PC-3 (cell line): ENCODE measurements around the gene EIF4G3. TPM values are rescaled to one million over a fixed set of nuclear protein-coding genes. Genes with fewer than 3 reads are reported as not detected.
"Not testable (repeated sequence)": the region's sequence is repeated elsewhere in the genome, so short reads cannot be mapped to it uniquely, and the experiment has no call there.

Experiments used
- ATAC-seq: fragments of 200-7000 bp; cut with Tn5 transposase; 2 replicates; pipeline ENCODE4 v1.9.1; 2020; ENCODE audit warnings: mild to moderate bottlenecking, moderate library complexity
- BruUV-seq: library from RNA; stranded (reverse); fragments of 400-500 nt; replicated peaks from 2 replicates; lab custom pipeline; 2021; lab: Mats Ljungman, UMichigan
- CTCF ChIA-PET: fragments of 300-600 bp; sonication (Branson Sonifier 250); formaldehyde crosslinking; loops from one replicate; lab custom pipeline; 2022; ENCODE audit warnings: antibody characterized with exemption; lab: Charles Lee
- POLR2A ChIA-PET: fragments of 300-600 bp; sonication (Branson Sonifier 250); formaldehyde crosslinking; loops from one replicate; lab custom pipeline; 2022; ENCODE audit warnings: antibody characterized with exemption; ENCODE audit not compliant: unreplicated experiment; lab: Charles Lee
- DNase-seq: peaks from one replicate; pipeline ENCODE4 v3.0.0-alpha.2; 2015
- H2AFZ ChIP-seq: fragments of 300-600 bp; sonication (generic); 2 replicates; pipeline ENCODE4 v1.6.0; 2016; ENCODE audit warnings: antibody characterized with exemption, low read length
- H3F3A ChIP-seq: fragments of 300-600 bp; sonication (generic); one replicate; pipeline ENCODE4 v1.6.0; 2017; ENCODE audit warnings: antibody characterized with exemption, low read length, control low read depth, mild to moderate bottlenecking; ENCODE audit not compliant: unreplicated experiment
- H3K27ac ChIP-seq: fragments of 300-600 bp; sonication (generic); 2 replicates; pipeline ENCODE4 v1.5.1; 2016; ENCODE audit warnings: mild to moderate bottlenecking, low read length
- H3K27me3 ChIP-seq: fragments of 300-600 bp; sonication (generic); 2 replicates; pipeline ENCODE4 v1.6.1; 2016; ENCODE audit warnings: low read length, mixed read lengths
- H3K36me3 ChIP-seq: fragments of 300-600 bp; sonication (generic); 2 replicates; pipeline ENCODE4 v1.6.1; 2016; ENCODE audit warnings: low read depth, mixed run types, low read length, mixed read lengths
- H3K4me1 ChIP-seq: fragments of 300-600 bp; sonication (generic); 2 replicates; pipeline ENCODE4 v1.5.1; 2016; ENCODE audit warnings: low read length; ENCODE audit not compliant: insufficient read depth
- H3K4me2 ChIP-seq: fragments of 300-600 bp; sonication (generic); 2 replicates; pipeline ENCODE4 v1.6.0; 2016; ENCODE audit warnings: low read length
- H3K4me3 ChIP-seq: fragments of 300-600 bp; sonication (generic); 2 replicates; pipeline ENCODE4 v1.5.1; 2016; ENCODE audit warnings: mild to moderate bottlenecking, low read length, mixed read lengths
- H3K79me2 ChIP-seq: fragments of 300-600 bp; sonication (generic); 2 replicates; pipeline ENCODE4 v1.6.1; 2017; ENCODE audit warnings: low read length, mixed read lengths
- H3K9ac ChIP-seq: fragments of 300-600 bp; sonication (generic); 2 replicates; pipeline ENCODE4 v1.6.0; 2016; ENCODE audit warnings: mild to moderate bottlenecking, low read length
- H3K9me2 ChIP-seq: fragments of 300-600 bp; sonication (generic); replicated peaks from 2 replicates; pipeline ENCODE4 v1.6.1; 2016; ENCODE audit warnings: mixed run types, low read length, mixed read lengths
- H3K9me3 ChIP-seq: fragments of 300-600 bp; sonication (generic); 2 replicates; pipeline ENCODE4 v1.6.1; 2016; ENCODE audit warnings: low read length, mixed read lengths
- H4K20me1 ChIP-seq: fragments of 300-600 bp; sonication (generic); 2 replicates; pipeline ENCODE4 v1.6.1; 2016; ENCODE audit warnings: low read length, mixed read lengths
- CTCF ChIP-seq: fragments of 300-600 bp; sonication (generic); conservative IDR thresholded peaks from 2 replicates; pipeline ENCODE4 v1.5.1; 2017; ENCODE audit warnings: antibody characterized with exemption, low read depth, mild to moderate bottlenecking, low read length
- EZH2 ChIP-seq: fragments of 300-600 bp; sonication (generic); IDR thresholded peaks from one replicate; pipeline ENCODE4 v1.6.1; 2017; ENCODE audit warnings: antibody characterized with exemption, mild to moderate bottlenecking, low read length; ENCODE audit not compliant: unreplicated experiment
- EZH2phosphoT487 ChIP-seq: fragments of 300-600 bp; sonication (generic); IDR thresholded peaks from 2 replicates; pipeline ENCODE4 v1.6.1; 2018; ENCODE audit warnings: mild to moderate bottlenecking, antibody characterized with exemption, low read length, borderline replicate concordance
- intact Hi-C: fragments of 100-400 bp; cut with micrococcal nuclease; formaldehyde crosslinking; loops from 2 replicates; pipeline ENCODE4 v1.9.0; 2023
- total RNA-seq: library from RNA; depleted of rRNA; stranded (reverse); fragments of >200 nt; gene quantifications from 2 replicates; pipeline ENCODE4 v1.2.3, GENCODE V29; 2014

Gene EIF4G3
- total RNA-seq, 1 experiment from 2014 or later, result 16.9 TPM

- Histone ChIP-seq H3K79me2 (no peaks in the 10 kb centered on the region), H3K27ac (no peak overlapping the region), H2AFZ (no peak overlapping the region), H3K36me3 (peaks cover 8% of the 10 kb centered on the region), H3K27me3 (no peaks in the 10 kb centered on the region), H3K9me3 (no peaks in the 10 kb centered on the region), H3K9ac (no peak overlapping the region), H4K20me1 (no peaks in the 10 kb centered on the region), H3F3A (no peaks in the 10 kb centered on the region), H3K4me1 (peaks cover 3% of the 10 kb centered on the region; the same call in 1 of the 2 replicates), H3K9me2 (no peaks in the 10 kb centered on the region), H3K4me3 (no peak overlapping the region), H3K4me2 (no peak overlapping the region)
- TF ChIP-seq EZH2 (no peak), CTCF (peak; percentile 92)
- BruUV-seq, result no TSS peak
- DNase-seq (peak; percentile 78), ATAC-seq (peak; percentile 59)
- ChIA-PET CTCF (interaction anchor here (0.9 to 1.0 kb wide), 2 partner anchors 128 to 152 kb away, joined by 3 to 4 read pairs; no protein-coding TSS in a partner anchor), POLR2A (no interaction called here)
- intact Hi-C loops, result no loop called here
Measured at GRCh38 chr1:21216835-21217811, 40.4 kb upstream of the EIF4G3 start.

- peak; percentile 61 for DNase-seq
- Histone ChIP-seq H3K27me3 (no peaks in the 10 kb centered on the region), H3F3A (no peaks in the 10 kb centered on the region), H2AFZ (no peak overlapping the region), H3K36me3 (no peaks in the 10 kb centered on the region), H3K27ac (no peak overlapping the region), H4K20me1 (no peaks in the 10 kb centered on the region), H3K4me3 (no peak overlapping the region), H3K79me2 (no peaks in the 10 kb centered on the region), H3K4me1 (peaks cover 6% of the 10 kb centered on the region; the same call in 1 of the 2 replicates), H3K9ac (no peak overlapping the region), H3K9me3 (no peaks in the 10 kb centered on the region), H3K9me2 (no peaks in the 10 kb centered on the region), H3K4me2 (no peak overlapping the region)
- ChIA-PET CTCF (no interaction called here), POLR2A (no interaction called here)
- ATAC-seq, result peak; percentile 56
- TF ChIP-seq CTCF (no peak), EZH2 (no peak), EZH2phosphoT487 (no peak)
- intact Hi-C loops, result no loop called here
- no TSS peak for BruUV-seq
Measured at GRCh38 chr1:21212126-21212525, 35.4 kb upstream of the EIF4G3 start.

- BruUV-seq, H3K9me2 ChIP-seq, H3K36me3 ChIP-seq, H2AFZ ChIP-seq, ATAC-seq, DNase-seq, H3K9me3 ChIP-seq, H4K20me1 ChIP-seq, H3F3A ChIP-seq, POLR2A ChIA-PET, H3K79me2 ChIP-seq, H3K27ac ChIP-seq, CTCF ChIA-PET, H3K4me1 ChIP-seq, H3K4me3 ChIP-seq, H3K9ac ChIP-seq, intact Hi-C loops, H3K27me3 ChIP-seq, H3K4me2 ChIP-seq: not testable (repeated sequence)
Measured at GRCh38 chr1:21208137-21208700, 31.5 kb upstream of the EIF4G3 start.
